ENCODE measurements around the gene GRHL3. TPM values are rescaled to one million over a fixed set of nuclear protein-coding genes. Genes with fewer than 3 reads are reported as not detected.

The GRHL3 gene
- total and polyA plus RNA-seq, 10 of the 15 experiments (the other 5 are each of a cell fraction or from before 2014, with no cell fraction given), result 0.07 to 0.87 (median 0.34) TPM

DNA sequence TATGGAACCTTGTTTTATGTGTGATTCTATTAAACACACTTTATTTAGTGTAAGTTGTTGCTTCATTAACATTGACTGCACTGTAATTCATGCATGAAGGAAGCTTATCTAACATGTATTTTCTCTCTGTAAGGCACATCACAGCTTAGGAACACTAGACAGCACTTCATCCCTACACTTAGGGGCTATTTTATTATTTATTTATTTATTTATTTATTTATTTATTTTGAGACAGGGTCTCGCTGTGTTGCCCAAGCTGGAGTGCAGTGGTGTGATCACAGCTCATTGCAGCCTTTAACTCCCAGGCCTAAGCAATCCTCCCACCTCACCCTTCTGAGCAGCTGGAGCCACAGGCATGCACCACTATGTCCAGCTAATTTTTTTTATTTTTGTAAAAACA lies 30.7 kb upstream of the GRHL3 start:
- POLR2A ChIA-PET, result no interaction called here

More for the DNA sequence above, 30.7 kb upstream of the GRHL3 start:
- FAIRE-seq (no peak), DNase-seq (ENCODE audit: low read depth, low spot score) (no peak), ATAC-seq (no peak)
- no peaks in the 10 kb centered on the region for H4K20me1 ChIP-seq (ENCODE audit: control insufficient read depth, insufficient read depth)
- H3K9me3 ChIP-seq (replicated peaks; ENCODE audit: control insufficient read depth, insufficient read depth, low read length), result no peaks in the 10 kb centered on the region
- BruUV-seq (replicated peaks), result no TSS peak
- in situ Hi-C loops (cut with MboI), result no loop called here
- H3K9ac ChIP-seq (ENCODE audit: control insufficient read depth, insufficient read depth, low read length), result no peak overlapping the region
- ChIA-PET RAD21 (ENCODE audit: unreplicated experiment) (no interaction called here), SMC1A (ENCODE audit: uncharacterized antibody, unreplicated experiment) (no interaction called here), CTCF (interaction anchor here (0.9 kb wide), 1 partner anchor 90 kb away, joined by 3 read pairs; no protein-coding TSS in a partner anchor)
- intact Hi-C loops (cut with micrococcal nuclease; ENCODE audit: unreplicated experiment), result no loop called here
- no peaks in the 10 kb centered on the region for H3K4me1 ChIP-seq (ENCODE audit: control insufficient read depth, insufficient read depth, low read length)
- H3K4me2 ChIP-seq (ENCODE audit: control insufficient read depth, insufficient read depth), result no peak overlapping the region
- no peak overlapping the region for H2AFZ ChIP-seq (ENCODE audit: control insufficient read depth, low read depth, low read length)
- WGBS (ENCODE audit: insufficient coverage, insufficient replicate concordance, low lambda C conversion rate, missing lambda C conversion rate), result 29% methylated on average over 1 of the region's 1 CpG
- TF ChIP-seq HSF1 (IDR thresholded peaks at IDR 0.05; ENCODE audit: low read depth, low read length), result no peak
- TF ChIP-seq ZNF687 (IDR thresholded peaks at IDR 0.05), result no peak
- TF ChIP-seq RELA (IDR thresholded peaks at IDR 0.05; ENCODE audit: borderline replicate concordance, partially characterized antibody), result no peak
- TF ChIP-seq TCF7 (IDR thresholded peaks at IDR 0.05; ENCODE audit: borderline replicate concordance), result no peak
- TF ChIP-seq PAX8 (IDR thresholded peaks at IDR 0.05), result no peak
- TF ChIP-seq EP300 (IDR thresholded peaks at IDR 0.05; ENCODE audit: borderline replicate concordance in 1 of 2, control insufficient read depth in 1 of 2, low read depth in 2 of 2, low read length in 2 of 2), result no peak
- no peak for TF ChIP-seq BCL3 (IDR thresholded peaks at IDR 0.05; ENCODE audit: borderline replicate concordance, insufficient read depth, low read depth, low read length, poor library complexity, severe bottlenecking)
- no peak for TF ChIP-seq CBFB (IDR thresholded peaks at IDR 0.05; ENCODE audit: low read depth)
- TF ChIP-seq, protein P1, sequence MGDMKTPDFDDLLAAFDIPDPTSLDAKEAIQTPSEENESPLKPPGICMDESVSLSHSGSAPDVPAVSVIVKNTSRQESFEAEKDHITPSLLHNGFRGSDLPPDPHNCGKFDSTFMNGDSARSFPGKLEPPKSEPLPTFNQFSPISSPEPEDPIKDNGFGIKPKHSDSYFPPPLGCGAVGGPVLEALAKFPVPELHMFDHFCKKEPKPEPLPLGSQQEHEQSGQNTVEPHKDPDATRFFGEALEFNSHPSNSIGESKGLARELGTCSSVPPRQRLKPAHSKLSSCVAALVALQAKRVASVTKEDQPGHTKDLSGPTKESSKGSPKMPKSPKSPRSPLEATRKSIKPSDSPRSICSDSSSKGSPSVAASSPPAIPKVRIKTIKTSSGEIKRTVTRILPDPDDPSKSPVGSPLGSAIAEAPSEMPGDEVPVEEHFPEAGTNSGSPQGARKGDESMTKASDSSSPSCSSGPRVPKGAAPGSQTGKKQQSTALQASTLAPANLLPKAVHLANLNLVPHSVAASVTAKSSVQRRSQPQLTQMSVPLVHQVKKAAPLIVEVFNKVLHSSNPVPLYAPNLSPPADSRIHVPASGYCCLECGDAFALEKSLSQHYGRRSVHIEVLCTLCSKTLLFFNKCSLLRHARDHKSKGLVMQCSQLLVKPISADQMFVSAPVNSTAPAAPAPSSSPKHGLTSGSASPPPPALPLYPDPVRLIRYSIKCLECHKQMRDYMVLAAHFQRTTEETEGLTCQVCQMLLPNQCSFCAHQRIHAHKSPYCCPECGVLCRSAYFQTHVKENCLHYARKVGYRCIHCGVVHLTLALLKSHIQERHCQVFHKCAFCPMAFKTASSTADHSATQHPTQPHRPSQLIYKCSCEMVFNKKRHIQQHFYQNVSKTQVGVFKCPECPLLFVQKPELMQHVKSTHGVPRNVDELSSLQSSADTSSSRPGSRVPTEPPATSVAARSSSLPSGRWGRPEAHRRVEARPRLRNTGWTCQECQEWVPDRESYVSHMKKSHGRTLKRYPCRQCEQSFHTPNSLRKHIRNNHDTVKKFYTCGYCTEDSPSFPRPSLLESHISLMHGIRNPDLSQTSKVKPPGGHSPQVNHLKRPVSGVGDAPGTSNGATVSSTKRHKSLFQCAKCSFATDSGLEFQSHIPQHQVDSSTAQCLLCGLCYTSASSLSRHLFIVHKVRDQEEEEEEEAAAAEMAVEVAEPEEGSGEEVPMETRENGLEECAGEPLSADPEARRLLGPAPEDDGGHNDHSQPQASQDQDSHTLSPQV (IDR thresholded peaks at IDR 0.05), result no peak
- TF ChIP-seq, protein P2, sequence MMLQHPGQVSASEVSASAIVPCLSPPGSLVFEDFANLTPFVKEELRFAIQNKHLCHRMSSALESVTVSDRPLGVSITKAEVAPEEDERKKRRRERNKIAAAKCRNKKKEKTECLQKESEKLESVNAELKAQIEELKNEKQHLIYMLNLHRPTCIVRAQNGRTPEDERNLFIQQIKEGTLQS (IDR thresholded peaks at IDR 0.05; ENCODE audit: borderline replicate concordance, extremely low read depth, low read depth, low read length), result no peak
- no peak for TF ChIP-seq GABPA (IDR thresholded peaks at IDR 0.05; ENCODE audit: low read depth)
- TF ChIP-seq ZNF207 (IDR thresholded peaks at IDR 0.05; ENCODE audit: borderline replicate concordance), result no peak
- no peaks in the 10 kb centered on the region for H3K79me2 ChIP-seq (ENCODE audit: control insufficient read depth, insufficient read depth, low read length)
- H3K27ac ChIP-seq (ENCODE audit: control insufficient read depth, insufficient read depth), result no peak overlapping the region
- no peak overlapping the region for H3K4me3 ChIP-seq
- H3K36me3 ChIP-seq (ENCODE audit: control insufficient read depth in 2 of 2, insufficient read depth in 2 of 2, low read length in 1 of 2), result no peaks in the 10 kb centered on the region
- H3K27me3 ChIP-seq (replicated peaks in 1 of 2; ENCODE audit: control insufficient read depth in 2 of 2, insufficient read depth in 2 of 2, low read length in 1 of 2), result peaks cover 5 to 8% of the 10 kb centered on the region in 2 experiments; a peak in 3 of 4 replicates
